ENCODE data around the gene DCT.
"Not testable (repeated sequence)": the region's sequence is repeated elsewhere in the genome, so short reads cannot be mapped to it uniquely, and the experiment has no call there.

Gene DCT

GRCh38 chr13:94479616-94480015 lies at the start of gene DCT:
DCT (minus strand) TSS chr13:94479682; CDS start chr13:94479255, 427 bp downstream.
- TF ChIP-seq CTCF (IDR thresholded peaks at IDR 0.05; ENCODE audit: low read depth, low read length, missing control alignments) = no peak
- DNase-seq (ENCODE audit: low read depth) = no peak
- no peak within 1 kb of the TSS for H3K4me3 ChIP-seq (ENCODE audit: low read depth, low read length)
- in situ Hi-C loops (cut with HindIII; ENCODE audit: low sequenced_read_pairs) = no loop called here

- H3K4me3 ChIP-seq (ENCODE audit: low read depth, low read length); in situ Hi-C loops (cut with HindIII; ENCODE audit: low sequenced_read_pairs); DNase-seq (ENCODE audit: low read depth): not testable (repeated sequence)
These were observed 47.5 kb upstream of the DCT start for GRCh38 chr13:94526956-94527355.

GRCh38 chr13:94525781-94526180 lies 46.3 kb upstream of the DCT start:
- no peak overlapping the region for H3K4me3 ChIP-seq (ENCODE audit: low read depth, low read length)
- no peak for DNase-seq (ENCODE audit: low read depth)
- in situ Hi-C loops (cut with HindIII; ENCODE audit: low sequenced_read_pairs) = no loop called here
- TF ChIP-seq CTCF (IDR thresholded peaks at IDR 0.05; ENCODE audit: low read depth, low read length, missing control alignments) = no peak

GRCh38 chr13:94524407-94524806 lies 44.9 kb upstream of the DCT start:
- H3K4me3 ChIP-seq (ENCODE audit: low read depth, low read length) = no peak overlapping the region
- no peak for DNase-seq (ENCODE audit: low read depth)
- TF ChIP-seq CTCF (IDR thresholded peaks at IDR 0.05; ENCODE audit: low read depth, low read length, missing control alignments) = no peak
- in situ Hi-C loops (cut with HindIII; ENCODE audit: low sequenced_read_pairs) = no loop called here

GRCh38 chr13:94520001-94520400 lies 40.5 kb upstream of the DCT start:
- DNase-seq (ENCODE audit: low read depth) = no peak
- in situ Hi-C loops (cut with HindIII; ENCODE audit: low sequenced_read_pairs) = no loop called here
- no peak overlapping the region for H3K4me3 ChIP-seq (ENCODE audit: low read depth, low read length)
- no peak for TF ChIP-seq CTCF (IDR thresholded peaks at IDR 0.05; ENCODE audit: low read depth, low read length, missing control alignments)

GRCh38 chr13:94516456-94516855 lies 37.0 kb upstream of the DCT start:
- no peak overlapping the region for H3K4me3 ChIP-seq (ENCODE audit: low read depth, low read length)
- DNase-seq (ENCODE audit: low read depth) = no peak
- in situ Hi-C loops (cut with HindIII; ENCODE audit: low sequenced_read_pairs) = no loop called here
- no peak for TF ChIP-seq CTCF (IDR thresholded peaks at IDR 0.05; ENCODE audit: low read depth, low read length, missing control alignments)

GRCh38 chr13:94515911-94516310 lies 36.4 kb upstream of the DCT start:
- in situ Hi-C loops (cut with HindIII; ENCODE audit: low sequenced_read_pairs) = no loop called here
- DNase-seq (ENCODE audit: low read depth) = no peak
- no peak overlapping the region for H3K4me3 ChIP-seq (ENCODE audit: low read depth, low read length)
- no peak for TF ChIP-seq CTCF (IDR thresholded peaks at IDR 0.05; ENCODE audit: low read depth, low read length, missing control alignments)
